ACHN (cell line): ENCODE data around the gene ZNF292.
"Not testable (repeated sequence)": the region's sequence is repeated elsewhere in the genome, so short reads cannot be mapped to it uniquely, and the experiment has no call there.

Experiments used
- DNase-seq: peaks from one replicate; pipeline ENCODE4 v3.0.0-alpha.2; 2015
- in situ Hi-C: cut with HindIII; loops from 2 replicates; pipeline ENCODE4 v1.10.0; 2017; ENCODE audit warnings: low sequenced_read_pairs, low pct_ligation_motif_present, low pct_unique_long_range_greater_than_20kb

The ZNF292 gene

DNA sequence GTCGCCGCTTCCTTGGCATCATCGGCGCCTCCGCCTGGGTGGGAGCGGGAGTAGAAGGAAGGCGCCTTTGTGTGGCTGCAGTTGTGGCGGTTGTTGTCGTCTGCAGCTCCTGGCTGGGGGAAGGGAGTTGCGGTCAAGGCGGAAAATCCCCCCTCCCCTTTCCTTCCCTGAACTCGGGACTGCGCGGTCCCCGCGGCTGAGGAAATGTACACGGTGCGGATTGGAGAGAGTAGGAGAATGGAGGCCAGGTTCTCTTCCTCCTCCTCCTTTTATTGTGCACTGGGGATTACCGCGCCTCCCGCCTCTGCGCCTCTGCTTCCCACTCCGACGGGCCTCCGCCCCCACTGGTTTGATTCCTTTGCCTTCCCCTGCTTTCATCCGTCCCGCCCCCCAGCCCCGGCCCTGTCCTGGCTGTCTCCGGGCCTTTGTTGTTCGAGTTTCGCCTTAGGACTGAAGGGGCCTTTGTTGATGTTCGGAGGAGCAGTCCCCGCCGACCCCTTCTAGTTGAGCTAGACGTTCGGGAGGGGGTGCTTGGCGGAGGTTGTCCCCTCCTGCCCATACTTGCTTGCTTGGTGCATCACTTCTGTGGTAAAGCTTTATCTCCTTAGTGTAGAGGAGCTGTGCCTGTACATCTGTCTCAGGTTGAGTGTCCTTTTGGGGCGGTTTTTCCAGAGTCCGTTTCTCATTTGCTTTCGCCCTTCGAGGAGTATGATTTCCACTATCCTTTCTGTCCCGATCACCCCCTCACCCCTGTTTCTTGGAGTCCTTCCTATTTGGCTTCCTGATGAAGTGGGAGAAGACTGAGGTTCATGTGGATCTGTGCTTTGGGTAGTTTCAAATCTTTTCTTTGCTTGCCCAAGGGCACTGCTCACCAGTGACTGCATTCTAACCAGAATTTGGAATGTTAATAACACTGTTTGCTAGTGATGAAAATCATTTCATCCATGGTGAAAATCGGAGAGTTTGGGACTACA is 764 bp downstream of the ZNF292 start:
- in situ Hi-C loops: no loop called here
- peak; percentile 53 for DNase-seq

DNA sequence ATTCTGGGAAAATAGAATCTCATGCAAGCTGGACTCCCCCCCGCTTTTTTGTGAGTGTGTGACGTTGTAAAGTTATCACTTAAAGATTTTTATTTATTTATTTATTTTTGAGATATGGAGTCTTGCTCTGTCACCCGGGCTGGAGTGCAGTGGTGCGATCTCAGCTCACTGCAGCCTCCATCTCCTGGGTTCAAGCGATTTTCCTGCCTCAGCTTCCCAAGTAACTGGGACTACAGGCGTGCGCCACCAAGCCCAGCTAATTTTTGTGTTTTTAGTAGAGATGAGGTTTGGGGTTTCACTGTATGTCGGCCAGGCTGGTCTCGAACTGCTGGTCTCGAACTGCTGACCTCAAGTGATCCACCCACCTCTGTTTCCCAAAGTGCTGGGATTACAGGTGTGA is 2.2 kb downstream of the ZNF292 start:
- DNase-seq, in situ Hi-C loops: not testable (repeated sequence)

DNA sequence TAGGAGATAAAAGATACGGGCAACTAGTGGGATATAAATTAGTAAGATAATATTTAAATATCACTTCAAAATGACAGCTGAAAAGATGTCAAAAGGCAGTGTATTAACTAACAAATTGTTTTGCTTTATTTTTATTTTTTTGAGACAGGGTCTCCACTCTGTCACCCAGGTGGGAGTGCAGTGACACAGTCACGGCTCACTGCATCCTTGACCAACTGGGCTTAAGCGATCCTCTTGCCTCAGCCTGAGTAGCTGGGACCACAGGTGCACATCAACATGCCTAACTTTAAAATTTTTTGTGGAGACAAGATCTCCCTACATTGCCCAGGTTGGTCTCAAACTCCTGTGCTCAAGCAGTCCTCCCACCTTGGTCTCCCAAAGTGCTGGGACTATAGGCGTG is 5.9 kb downstream of the ZNF292 start:
- in situ Hi-C loops: no loop called here
- DNase-seq: no peak

DNA sequence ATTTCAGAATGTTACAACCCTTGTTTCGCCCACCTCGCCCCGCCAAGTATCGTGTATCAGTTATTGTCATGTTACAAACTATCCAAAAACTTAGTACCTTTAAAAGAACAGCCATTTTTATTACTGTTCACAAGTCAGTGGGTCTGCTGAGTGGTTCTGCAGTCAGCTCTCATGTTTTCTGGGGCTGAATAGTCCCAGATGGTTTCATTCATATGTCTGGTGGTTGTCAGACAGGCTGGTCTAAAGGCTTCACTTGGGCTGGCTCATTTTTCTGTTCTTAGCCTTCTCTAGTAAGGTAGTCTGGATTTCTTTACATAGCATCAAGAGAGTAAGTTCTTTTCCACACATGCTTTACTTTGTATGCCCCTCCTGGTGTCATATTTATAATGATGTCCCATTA is 8.6 kb downstream of the ZNF292 start:
- no peak for DNase-seq
- in situ Hi-C loops: no loop called here

DNA sequence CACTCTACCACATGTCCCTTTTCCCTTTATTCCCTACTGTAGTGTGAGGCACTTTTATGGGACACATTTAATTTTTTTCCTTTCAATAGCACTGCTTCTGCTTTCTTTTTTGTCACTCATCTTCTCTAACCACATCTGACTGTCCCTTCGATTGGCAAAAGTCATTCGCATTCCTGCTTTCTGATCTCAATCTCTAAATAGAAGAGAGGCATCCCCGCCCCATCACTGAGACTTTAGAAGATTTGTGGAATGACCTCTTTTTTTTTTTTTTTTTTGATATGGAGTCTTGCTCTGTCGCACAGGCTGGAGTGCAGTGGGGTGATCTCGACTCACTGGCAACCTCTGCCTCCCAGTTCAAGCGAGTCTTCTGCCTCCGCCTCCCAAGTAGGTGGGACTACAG is 9.1 kb downstream of the ZNF292 start:
- DNase-seq: no peak
- in situ Hi-C loops: no loop called here

DNA sequence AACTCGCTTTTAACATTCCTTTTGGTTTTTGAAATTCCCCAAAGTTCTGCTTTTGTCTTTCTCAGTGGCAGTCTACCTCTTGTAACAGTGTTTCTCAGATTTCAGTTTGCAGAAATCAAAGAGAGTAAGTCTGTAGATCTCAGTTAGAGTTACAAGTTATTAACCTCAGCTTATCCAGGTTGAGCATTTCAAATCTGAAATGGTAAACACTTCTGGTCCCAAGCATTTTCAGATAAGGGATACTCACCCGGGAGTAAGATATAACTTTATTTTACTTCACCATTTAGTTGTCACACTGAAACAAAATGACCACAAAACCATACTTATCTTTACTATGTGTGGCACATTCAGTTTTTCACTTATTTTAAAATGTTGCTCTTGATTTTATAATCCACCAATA is 9.8 kb downstream of the ZNF292 start:
- in situ Hi-C loops: no loop called here
- no peak for DNase-seq

DNA sequence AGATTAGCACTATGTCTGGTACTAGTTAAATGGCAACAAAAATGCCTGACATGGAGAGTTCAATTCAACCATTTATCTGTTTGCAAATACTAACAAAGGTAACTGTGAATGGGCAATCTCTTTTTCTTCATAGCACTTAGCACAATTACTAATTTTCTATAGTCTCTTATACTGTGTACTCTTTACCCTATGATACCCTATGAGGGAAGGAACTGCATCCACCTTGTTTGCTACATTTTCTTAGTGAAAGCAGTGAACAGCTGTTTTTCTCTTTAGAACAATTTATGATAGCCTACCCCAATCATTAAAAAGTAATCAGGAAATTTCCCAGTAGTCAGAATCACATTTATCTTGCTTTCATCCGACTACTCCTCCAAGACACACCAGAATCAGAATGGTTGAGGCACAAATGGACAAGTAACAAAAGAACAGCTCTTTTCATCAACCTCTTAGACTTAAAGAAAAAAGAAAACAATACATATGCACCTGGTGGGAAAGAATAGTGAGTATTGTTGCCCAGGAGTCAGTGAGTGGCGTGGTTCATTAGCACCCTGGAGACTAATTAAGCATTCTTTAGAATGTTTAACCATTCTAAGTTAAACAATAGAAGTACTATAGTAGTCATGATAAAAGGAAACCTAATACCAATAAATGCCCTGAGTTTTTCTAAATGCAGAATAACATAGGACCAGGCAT is 16.7 kb downstream of the ZNF292 start:
- in situ Hi-C loops: no loop called here
- DNase-seq: no peak

DNA sequence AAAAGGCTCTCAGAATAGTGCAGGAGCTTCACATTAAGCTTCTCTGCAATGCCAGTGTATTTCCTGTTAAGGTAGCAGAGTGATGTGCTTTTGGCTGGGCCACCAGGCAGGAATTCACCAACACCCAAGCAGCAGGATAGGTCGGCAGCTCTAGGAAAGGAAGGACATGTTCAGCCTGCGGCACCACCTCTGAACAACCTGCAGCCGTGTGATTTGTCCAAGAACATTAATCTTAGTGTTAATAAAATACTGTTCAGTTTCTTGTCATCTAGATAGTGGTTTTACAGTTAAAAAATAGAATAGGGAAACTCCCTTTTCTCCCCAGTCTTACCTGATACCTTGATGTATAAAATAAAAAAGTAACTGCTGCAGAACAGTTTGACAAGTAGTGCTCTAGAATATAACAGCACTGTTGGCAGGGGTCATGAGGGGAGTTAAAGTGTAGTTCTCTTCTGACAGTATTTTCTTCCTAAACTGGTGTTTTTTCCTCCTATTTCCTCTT is 18.8 kb downstream of the ZNF292 start:
- no peak for DNase-seq
- in situ Hi-C loops: no loop called here

DNA sequence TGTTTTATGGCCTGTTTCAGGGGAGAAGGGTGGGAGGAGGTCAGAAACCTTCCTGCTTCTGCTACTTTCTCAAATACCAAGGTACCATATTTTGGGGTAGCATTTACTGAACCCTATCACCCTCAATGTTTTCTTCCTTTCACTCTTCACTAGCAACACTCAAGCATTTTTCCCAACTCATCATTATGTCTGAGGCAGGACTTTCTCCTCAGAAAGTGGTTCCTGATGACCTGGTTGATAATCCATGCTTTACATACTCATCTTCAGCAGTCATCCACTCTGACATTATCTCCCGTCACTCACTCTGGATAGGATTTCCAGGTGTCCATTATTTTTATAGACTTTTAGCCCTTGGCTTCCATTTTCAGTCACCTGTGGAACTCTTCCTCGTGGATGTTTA is 21.1 kb downstream of the ZNF292 start:
- in situ Hi-C loops: no loop called here
- no peak for DNase-seq

DNA sequence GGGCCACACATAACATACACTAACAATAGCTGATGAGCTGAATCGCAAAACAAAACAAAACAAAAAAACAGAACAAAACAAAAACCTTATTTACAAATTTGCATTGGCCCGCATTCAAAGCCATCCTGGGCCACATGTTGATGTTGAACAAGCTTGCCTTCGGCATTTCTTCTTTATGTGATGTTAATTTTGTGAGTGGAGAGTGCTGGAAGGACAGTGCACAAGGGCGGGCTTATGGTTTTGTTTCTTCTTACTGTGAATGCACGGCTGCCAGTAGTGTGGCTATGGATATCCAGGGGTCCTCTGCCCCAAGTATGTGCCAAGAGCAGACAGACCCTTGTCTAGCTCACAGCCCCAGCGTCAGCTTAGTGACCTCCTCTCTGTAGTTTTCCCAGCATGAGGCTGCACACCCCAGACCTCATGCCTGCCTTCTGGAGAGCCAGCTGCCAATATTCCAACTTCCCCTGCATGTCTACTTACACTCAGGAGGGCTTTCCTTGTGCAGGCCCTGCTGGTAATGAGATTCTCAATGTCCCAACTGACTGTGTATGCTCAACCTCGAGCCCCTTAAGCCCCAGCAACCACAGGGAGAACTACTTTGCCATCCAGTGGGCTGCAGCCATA is 24.9 kb downstream of the ZNF292 start:
- DNase-seq: no peak
- in situ Hi-C loops: no loop called here

DNA sequence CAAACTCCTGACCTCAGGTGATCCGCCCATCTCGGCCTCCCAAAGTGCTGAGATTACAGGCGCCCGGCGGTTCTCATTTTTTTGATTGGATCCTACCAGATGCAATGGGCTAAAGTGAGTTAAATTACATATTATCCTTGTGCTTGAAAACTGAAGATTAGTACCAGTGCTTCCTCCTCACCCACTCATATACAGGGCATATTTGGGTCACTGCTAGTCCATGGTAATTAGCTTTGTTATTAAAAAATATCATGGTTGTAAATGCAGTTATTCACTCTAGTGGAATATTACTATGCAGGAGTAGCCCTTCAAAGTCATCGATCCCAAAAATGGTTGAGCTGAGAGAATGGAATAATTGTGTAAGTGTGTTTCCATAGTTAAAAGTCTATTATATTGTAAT is 26.5 kb downstream of the ZNF292 start:
- no peak for DNase-seq
- in situ Hi-C loops: no loop called here

DNA sequence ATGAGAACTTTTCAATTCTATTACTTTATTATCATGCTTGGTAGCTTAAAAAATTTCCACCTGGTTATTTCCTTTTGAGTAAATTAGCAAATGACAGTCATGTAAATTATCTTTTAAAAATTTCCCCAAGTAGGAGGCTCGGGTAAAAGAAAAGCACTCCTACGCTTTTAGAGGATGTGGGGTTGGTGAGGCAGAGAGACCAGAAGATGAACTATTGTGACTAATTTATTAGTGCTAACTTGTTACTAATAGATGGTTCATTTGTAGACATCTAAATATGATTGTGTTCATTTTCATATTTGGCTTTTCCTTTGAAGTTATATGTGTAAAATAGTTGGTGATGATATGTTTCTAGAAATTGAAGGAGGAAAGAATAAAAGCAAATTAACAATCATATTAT is 27.0 kb downstream of the ZNF292 start:
- in situ Hi-C loops: no loop called here
- no peak for DNase-seq

DNA sequence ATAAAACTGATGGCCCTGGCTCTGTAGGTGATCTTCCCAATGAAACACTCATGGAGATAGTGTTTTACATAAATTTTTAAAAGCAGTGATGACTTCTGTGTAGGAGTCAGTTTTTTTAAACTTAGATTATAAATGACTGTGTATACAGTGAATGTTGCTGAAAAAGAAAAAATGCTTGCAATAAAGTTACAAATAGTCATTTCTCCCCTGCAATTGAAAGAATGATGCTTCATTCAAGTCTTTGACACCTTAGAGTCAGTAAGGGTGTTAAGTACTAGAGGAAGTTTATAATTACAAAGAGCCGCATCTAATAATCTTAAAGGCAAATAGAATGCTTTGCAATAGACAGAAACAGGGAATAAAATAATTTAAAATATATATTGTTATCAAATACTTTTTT is 27.6 kb downstream of the ZNF292 start:
- in situ Hi-C loops: no loop called here
- no peak for DNase-seq

DNA sequence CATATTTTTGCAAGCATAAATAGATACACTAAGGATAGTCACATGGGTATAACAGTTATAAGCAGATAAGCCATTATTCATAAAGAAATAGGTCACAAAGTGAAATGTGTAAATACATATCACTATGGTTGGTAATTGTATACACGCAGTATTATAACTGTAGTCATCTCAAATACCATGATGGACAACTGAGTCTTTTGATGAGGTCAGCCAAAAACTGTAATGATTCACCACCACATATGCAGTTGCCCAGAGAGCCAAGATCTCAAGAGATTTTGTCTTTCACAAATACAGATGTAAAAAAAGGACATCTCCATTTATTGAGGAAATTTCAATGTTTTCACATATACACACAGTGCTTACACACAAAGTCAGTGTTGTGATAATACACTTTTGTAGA is 28.3 kb downstream of the ZNF292 start:
- in situ Hi-C loops: no loop called here
- no peak for DNase-seq

DNA sequence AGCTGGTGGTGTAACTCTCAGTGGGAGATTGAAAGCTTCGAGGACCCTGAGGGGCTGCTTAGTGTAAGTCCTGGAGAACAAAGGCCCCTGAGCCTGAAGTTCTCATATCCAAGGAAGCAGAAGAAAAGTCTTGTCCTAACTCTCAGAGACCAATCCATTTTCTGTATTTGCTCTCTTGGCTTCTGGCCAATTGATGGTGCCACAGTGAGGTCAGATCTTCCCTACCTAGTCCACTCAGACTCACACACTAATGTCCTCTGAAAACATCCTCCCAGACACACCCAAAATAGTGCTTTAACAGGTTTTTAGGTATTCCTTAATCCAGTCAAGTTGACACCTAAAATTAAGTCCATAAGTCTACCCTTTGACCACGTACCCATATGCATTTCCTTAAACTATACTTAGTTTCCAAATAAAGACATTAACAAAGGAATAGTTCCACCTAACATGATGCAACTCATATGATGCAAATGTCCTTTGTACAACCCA is 29.4 kb downstream of the ZNF292 start:
- in situ Hi-C loops: no loop called here
- DNase-seq: no peak

DNA sequence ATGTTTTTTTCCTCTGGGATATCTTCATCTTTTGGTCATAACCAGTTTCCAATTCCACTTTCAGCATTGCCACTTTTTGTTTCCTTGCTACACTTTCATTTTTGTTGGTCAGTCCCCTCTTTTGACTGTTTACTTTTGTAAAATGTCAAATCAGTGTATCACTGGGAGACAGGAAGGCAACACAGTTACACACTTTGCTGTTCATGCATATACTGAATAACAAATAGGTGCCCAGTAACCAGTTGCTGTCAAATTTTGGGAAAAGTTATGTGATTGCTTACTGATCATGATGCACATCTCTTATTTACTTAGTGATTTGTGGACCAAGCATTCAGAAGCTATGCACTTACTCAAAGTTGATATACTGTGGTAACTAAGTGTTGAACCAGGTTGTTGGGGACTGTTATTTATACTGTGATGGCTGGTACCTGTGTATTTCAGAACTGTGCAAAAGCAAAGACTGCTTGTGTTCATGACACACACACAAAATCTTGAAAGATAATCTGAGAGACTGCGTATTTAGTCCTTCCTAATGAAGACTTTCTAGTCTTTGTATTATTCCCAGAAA is 41.0 kb downstream of the ZNF292 start:
- DNase-seq: no peak
- in situ Hi-C loops: no loop called here

DNA sequence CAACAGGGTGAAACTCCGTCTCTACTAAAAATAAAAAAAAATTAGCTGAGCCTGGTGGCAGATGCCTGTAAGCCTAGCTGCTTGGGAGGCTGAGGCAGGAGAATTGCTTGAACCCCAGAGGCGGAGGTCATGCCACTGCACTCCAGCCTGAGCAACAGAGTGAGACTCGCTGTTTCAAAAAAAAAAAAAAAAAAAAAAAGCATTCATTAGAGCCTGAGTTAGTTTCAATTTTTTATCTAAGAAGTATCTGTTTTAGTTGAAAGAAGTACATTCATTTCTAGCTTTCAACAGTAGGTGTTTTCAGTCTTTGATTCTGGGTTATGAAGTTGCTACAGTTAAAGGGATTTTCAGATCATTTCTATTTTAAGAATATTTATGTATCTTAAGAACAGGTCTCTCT is 42.2 kb downstream of the ZNF292 start:
- in situ Hi-C loops: no loop called here
- DNase-seq: no peak

DNA sequence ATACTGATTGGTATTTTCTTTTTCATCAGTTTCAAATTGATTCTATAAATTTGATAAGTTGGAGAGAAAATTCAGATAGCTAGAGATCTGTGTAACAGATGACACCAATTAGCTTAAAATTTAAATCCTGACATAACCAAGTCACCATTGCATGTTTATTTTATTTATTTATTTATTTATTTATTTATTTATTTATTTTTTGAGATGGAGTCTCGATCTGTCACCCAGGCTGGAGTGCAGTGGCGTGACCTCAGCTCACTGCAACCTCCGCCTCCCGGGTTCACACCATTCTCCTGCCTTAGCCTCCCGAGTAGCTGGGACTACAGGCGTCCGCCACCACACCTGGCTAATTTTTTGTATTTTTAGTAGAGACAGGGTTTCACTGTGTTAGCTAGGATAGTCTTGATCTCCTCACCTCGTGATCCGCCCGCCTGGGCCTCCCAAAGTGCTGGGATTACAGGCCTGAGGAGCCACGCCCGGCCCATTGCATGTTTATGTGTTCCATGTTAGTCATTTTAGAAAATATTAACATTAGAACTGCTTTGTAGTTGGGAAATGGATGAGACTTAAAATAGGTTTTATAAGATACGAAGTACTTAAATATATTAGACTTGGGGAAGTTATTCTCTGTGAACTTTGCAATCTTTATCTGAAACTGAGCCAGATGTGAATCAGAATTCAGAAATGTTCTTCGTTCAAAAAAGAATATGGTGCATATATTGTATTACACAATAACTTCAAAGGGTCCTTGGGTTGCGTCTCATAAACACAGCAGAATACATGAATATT is 42.9 kb downstream of the ZNF292 start:
- DNase-seq, in situ Hi-C loops: not testable (repeated sequence)
